ENCODE results near the gene SKAP1.
"Not testable (repeated sequence)": the region's sequence is repeated elsewhere in the genome, so short reads cannot be mapped to it uniquely, and the experiment has no call there.

SKAP1 gene

GRCh38 chr17:48228720-48229119, 201.3 kb downstream of the SKAP1 start:
- FAIRE-seq: no peak
- no peak for DNase-seq (ENCODE audit: insufficient read length, low spot score)

- DNase-seq (ENCODE audit: insufficient read length, low spot score) (no peak), FAIRE-seq (peak; percentile 76)
These were observed 204.1 kb downstream of the SKAP1 start for GRCh38 chr17:48225725-48226567.

- DNase-seq (ENCODE audit: insufficient read length, low spot score) (no peak), FAIRE-seq (no peak)
These were observed 206.1 kb downstream of the SKAP1 start for GRCh38 chr17:48223945-48224344.

- no peak for FAIRE-seq
- no peak for DNase-seq (ENCODE audit: insufficient read length, low spot score)
These were observed 210.4 kb downstream of the SKAP1 start for GRCh38 chr17:48219617-48220016.

- DNase-seq (ENCODE audit: insufficient read length, low spot score): peak; percentile 76
- FAIRE-seq: peak; percentile 82
These were observed 214.4 kb downstream of the SKAP1 start for GRCh38 chr17:48215583-48216139.

GRCh38 chr17:48213797-48214196, 216.2 kb downstream of the SKAP1 start:
- no peak for DNase-seq (ENCODE audit: insufficient read length, low spot score)
- no peak for FAIRE-seq

- FAIRE-seq: no peak
- DNase-seq (ENCODE audit: insufficient read length, low spot score): no peak
These were observed 218.2 kb downstream of the SKAP1 start for GRCh38 chr17:48211787-48212186.

GRCh38 chr17:48211011-48211410, 219.0 kb downstream of the SKAP1 start:
- no peak for FAIRE-seq
- DNase-seq (ENCODE audit: insufficient read length, low spot score): no peak

GRCh38 chr17:48209973-48210372, 220.0 kb downstream of the SKAP1 start:
- DNase-seq (ENCODE audit: insufficient read length, low spot score) (no peak), FAIRE-seq (peak; percentile 26)

- no peak for DNase-seq (ENCODE audit: insufficient read length, low spot score)
- peak; percentile 42 for FAIRE-seq
These were observed 222.1 kb downstream of the SKAP1 start for GRCh38 chr17:48207776-48208544.

GRCh38 chr17:48207036-48207435, 223.0 kb downstream of the SKAP1 start:
- not testable (repeated sequence) for FAIRE-seq; DNase-seq (ENCODE audit: insufficient read length, low spot score)

GRCh38 chr17:48202959-48203358, 227.1 kb downstream of the SKAP1 start:
- no peak for DNase-seq (ENCODE audit: insufficient read length, low spot score)
- peak; percentile 58 for FAIRE-seq

- FAIRE-seq (peak; percentile 28), DNase-seq (ENCODE audit: insufficient read length, low spot score) (no peak)
These were observed 231.0 kb downstream of the SKAP1 start for GRCh38 chr17:48198950-48199541.

- no peak for DNase-seq (ENCODE audit: insufficient read length, low spot score)
- FAIRE-seq: no peak
These were observed 234.1 kb downstream of the SKAP1 start for GRCh38 chr17:48195910-48196309.

GRCh38 chr17:48194097-48194550, 235.9 kb downstream of the SKAP1 start:
- DNase-seq (ENCODE audit: insufficient read length, low spot score) (peak; percentile 80), FAIRE-seq (peak; percentile 62)

GRCh38 chr17:48192321-48192731, 237.7 kb downstream of the SKAP1 start:
- no peak for FAIRE-seq
- no peak for DNase-seq (ENCODE audit: insufficient read length, low spot score)

- DNase-seq (ENCODE audit: insufficient read length, low spot score) (no peak), FAIRE-seq (no peak)
These were observed 238.7 kb downstream of the SKAP1 start for GRCh38 chr17:48191362-48191761.

- no peak for DNase-seq (ENCODE audit: insufficient read length, low spot score)
- FAIRE-seq: no peak
These were observed 239.1 kb downstream of the SKAP1 start for GRCh38 chr17:48190871-48191270.

GRCh38 chr17:48187872-48188608, 242.0 kb downstream of the SKAP1 start:
- DNase-seq (ENCODE audit: insufficient read length, low spot score): no peak

GRCh38 chr17:48186317-48186716, 243.7 kb downstream of the SKAP1 start:
- not testable (repeated sequence) for DNase-seq (ENCODE audit: insufficient read length, low spot score); FAIRE-seq

More at GRCh38 chr17:48187872-48188608, 242.0 kb downstream of the SKAP1 start:
- no peak for FAIRE-seq

Data from HTR-8/SVneo (cell line).